GM18508 (cell line): Measurements from ENCODE around the gene GPRIN1.
"Not testable (repeated sequence)": the region's sequence is repeated elsewhere in the genome, so short reads cannot be mapped to it uniquely, and the experiment has no call there.

Source experiments
- ATAC-seq: cut with Tn5 transposase; IDR thresholded peaks from one replicate; pipeline ENCODE4 v1.9.1; 2021; ENCODE audit warnings: moderate number of reproducible peaks; ENCODE audit not compliant: insufficient read depth, unreplicated experiment

GPRIN1 gene

DNA sequence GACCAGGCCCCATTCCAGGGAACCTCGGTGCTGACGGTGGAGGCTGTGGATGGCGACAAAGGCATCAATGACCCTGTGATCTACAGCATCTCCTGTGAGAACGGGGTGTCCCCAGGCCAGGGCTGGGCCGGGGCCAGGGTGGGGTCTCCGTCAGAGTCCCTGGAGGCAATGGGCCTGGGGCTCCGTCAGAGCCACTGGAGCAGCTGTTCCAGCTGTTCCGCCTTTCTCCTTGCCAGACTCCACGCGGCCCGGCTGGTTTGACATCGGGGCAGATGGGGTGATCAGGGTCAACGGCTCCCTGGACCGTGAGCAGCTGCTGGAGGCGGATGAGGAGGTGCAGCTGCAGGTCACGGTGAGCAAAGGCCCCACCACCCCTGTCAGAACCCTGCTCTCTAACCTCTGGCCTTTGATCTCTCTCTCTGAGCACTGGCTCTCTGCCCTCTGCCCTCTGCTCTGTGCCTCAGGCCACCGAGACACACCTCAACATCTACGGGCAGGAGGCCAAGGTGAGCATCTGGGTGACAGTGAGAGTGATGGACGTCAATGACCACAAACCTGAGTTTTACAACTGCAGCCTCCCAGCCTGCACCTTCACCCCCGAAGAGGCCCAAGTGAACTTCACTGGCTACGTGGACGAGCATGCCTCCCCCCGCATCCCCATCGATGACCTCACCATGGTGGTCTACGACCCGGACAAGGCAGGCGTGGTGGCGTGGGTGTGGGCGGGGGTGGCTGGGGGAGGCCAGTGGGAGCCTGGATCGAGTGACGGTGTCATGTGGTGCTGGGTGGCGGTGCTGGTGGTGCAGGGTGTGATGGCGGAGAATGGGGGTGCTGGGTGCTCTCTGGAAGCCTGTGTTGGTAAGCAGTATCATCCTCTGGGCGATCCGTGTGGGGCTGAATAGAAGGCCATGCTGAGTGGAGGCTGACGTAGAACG lies 34.2 kb downstream of the GPRIN1 start:
- ATAC-seq: no peak

DNA sequence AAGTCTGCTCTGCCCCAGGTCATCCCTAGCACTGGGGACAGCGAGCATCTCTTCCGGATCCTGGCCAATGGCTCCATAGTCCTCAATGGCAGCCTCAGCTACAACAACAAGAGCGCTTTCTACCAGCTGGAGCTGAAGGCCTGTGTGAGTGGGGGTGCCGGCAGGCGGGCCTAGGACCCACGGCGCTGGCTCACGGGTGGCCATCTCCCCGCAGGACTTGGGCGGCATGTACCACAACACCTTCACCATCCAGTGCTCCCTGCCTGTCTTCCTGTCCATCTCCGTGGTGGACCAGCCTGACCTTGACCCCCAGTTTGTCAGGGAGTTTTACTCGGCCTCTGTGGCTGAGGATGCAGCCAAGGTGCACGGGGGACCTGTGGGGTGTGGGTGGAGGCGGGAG lies 34.9 kb downstream of the GPRIN1 start:
- ATAC-seq: no peak

DNA sequence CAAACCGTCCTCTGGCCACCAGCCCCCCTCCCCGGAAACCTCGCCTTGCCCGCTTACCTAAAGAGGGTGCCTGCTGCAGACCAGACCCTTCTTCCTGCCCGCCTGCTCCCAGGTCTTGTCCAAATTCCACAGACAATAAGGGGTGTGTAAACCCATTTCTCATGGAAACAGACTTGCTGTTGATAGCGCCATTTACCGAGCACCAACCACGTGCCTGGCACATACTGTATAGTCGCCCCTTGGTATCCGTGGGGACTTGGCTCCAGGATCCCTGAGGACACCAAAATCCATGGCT lies 35.7 kb downstream of the GPRIN1 start:
- ATAC-seq: no peak

DNA sequence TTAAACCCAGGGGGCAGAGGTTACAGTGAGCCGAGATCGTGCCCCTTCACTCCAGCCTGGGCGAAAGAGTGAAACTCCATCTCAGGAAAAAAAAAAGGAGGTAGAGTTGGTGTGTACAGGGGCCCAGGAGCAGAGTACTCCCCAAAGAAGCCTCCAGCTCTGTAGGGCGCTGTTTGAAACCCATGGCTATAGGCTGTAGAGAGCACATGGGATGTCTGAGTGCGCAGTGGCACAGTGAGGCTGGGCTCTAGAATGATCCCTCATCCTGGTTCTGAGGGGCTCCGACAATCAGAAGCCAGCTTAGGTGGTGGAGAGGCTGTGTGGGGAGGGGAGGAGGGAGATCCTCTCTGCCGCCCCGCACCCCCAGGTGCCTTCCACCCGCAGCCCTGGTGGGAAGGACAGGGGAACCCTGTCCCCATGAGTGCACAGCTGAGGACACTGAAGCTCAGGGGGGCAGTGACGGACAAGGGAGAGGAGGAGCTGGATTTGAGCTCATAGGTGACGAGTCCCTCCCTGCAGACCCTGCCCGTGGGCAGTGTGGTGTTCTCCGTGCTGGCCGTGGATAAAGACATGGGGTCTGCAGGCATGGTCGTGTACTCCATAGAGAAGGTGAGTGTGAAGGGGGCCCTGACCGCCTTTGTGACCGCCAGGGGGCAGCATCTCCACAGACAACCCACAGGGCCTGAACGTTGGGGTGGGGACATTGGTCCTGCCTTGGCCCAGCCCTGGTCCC lies 36.2 kb downstream of the GPRIN1 start:
- ATAC-seq: no peak

DNA sequence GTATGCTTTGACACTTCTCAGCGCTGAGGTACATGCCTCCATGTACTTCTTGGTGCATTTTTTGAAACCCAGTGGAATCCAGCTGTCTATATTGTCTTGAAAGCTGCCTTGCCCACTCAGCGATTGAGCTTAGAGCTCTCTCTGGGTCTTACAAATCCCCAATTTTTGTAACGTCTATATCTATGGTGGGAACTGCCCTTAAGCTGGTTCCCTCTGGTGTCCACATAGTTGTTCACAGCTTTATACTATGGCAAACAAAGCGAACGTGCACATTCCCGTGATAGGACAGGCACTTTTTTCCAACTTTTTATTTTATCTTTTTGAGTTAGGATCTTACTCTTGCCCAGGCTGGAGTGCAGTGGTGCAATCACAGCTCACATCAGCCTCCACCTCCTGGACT lies 39.9 kb downstream of the GPRIN1 start:
- ATAC-seq: no peak

DNA sequence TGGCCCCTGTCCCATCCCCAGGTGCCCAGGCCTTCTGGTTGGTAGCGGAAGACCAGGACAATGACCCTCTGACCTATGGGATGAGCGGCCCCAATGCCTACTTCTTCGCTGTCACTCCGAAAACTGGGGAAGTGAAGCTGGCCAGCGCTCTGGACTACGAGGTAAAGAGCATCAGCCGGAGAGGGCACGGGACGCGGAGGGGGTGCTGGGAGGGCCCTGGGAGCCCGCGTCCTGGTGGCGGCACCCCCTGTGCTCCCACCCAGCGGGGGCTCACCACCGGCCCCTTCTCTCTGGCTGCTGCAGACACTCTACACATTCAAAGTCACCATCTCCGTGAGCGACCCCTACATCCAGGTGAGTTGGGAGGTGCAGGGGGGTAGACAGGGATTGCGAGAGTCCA lies 41.3 kb downstream of the GPRIN1 start:
- no peak for ATAC-seq

DNA sequence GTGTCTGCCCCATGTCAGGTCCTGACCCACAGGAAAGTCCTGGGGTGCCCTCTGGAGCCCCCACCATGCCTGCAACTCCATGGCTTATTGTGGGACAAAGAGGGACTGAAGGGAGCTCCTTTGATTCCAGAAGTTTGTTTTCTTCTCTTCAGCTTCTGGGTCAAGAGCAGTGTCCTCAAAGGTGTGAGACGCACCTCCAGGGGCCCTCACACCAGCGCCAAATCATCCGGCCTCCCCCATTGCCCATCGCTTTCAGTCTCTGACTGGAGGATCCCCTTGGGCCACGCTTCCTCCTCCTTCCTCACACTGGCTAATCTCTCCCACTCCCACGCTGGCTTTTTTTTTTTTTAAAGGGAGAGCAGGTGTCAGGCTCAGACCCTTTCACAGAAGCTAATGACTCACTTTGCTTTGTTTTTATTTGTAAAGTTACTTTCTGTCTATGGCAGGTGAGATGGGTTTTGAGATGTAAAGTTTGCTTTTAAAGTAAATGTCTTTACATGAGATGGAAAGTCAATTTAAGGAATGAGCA lies 44.1 kb downstream of the GPRIN1 start:
- no peak for ATAC-seq

DNA sequence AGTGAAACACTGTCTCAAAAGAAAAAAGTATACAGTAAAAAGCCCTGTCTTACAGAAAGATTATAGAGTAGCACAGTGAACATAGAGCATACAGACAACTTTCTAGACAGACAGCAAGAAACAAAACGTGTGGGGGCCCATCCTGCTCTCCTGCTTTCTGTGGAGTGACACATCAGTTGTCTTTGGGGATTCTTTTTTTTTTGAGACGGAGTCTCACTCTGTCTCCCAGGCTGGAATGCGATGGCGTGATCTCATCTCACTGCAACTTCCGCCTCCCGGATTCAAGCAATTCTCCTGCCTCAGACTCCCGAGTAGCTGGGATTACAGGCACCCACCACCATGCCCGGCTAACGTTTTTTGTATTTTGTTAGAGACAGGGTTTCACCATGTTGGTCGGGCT lies 46.0 kb downstream of the GPRIN1 start:
- ATAC-seq: no peak

DNA sequence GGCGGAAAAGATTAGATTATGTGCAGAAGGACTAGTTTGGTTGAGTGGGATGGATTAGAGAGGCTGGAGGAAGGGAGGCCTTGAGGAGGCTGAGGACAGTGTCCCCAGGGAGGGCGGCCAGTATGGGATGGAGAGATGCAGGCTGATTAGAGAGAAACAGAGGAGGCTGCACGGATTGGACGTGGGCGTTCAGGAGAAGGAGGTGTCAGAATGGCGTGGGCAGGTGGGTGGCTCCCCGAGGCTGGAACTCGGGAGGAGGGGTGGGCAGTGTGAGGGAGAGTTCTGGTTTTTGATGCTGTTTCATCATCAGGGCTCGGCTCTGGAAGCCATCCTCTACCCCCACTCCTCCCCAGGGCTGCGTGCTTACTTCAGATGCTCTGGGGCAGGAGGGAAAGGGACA lies 47.8 kb downstream of the GPRIN1 start:
- ATAC-seq: no peak

DNA sequence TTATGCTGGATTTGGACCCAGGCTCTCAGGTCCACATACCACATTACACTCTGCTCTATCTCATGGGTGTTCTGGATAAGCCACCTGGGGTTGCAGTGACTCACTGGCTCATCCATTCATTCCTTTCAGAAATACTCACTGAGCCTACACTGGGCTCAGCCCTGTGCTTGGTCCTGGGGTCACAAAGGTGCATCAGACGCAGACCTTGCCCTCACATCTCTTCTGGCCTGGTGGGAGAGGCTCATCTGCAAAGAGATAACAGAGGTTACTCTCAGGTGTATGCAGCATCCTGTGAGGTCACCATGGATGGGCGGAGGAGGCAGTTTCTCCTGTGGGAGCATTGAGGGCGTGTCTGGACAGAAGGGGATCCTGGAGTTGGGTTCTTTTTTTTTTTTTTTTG lies 48.7 kb downstream of the GPRIN1 start:
- ATAC-seq: no peak

DNA sequence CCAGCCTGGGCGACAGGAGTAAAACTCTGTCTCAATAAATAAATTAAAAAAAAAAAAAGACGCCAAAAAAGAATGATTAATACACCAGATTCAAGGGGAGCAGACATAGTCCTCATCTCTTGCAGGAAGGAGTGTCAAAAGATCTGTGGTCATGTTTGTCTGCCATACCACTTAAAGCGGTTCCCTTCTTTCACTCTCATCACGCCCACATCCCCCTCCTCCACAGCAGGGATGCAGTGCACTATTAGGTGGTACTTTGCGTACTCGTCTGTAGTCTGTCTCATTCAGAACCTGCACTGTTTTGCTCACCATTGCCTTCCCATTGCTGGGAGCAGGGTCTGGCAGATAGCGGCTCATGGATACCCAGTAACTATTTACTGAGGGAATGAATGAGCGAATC lies 49.6 kb downstream of the GPRIN1 start:
- ATAC-seq: no peak

DNA sequence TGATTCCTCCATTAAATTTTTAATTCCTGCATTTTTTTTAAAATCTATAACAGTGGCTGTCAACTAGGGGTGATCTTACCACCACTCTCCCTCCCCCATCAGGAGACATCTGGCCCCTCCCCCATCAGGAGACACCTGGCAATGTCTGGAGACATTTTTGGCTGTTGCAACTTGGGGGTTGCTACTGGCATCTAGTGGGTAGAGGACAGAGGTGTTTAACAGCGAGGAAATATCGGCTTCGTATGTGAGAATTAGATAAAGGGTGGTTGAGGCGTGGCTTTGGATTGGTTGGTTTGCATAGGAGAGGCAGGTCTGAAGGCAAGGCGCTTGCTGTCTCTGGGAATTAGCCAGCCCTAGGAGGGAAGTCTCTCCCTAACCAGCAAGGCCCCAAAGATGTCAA lies 50.3 kb downstream of the GPRIN1 start:
- no peak for ATAC-seq

DNA sequence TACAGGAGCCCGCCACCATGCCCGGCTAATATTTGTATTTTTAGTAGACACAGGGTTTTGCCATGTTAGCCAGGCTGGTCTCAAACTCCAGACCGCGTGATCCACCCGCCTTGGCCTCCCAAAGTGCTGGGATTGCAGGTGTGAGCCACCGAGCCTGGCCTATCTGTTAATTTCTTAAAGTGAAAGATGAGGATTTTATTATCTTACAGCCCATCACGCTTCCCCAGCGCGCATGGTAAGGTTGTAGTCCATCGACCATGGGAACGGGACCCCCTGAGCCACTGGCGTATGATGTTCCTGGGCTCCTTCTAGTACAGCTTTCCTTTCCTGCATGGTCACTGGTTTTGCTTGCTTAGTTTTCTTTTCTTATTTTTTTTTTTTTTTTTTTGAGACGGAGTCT lies 52.1 kb downstream of the GPRIN1 start:
- no peak for ATAC-seq

DNA sequence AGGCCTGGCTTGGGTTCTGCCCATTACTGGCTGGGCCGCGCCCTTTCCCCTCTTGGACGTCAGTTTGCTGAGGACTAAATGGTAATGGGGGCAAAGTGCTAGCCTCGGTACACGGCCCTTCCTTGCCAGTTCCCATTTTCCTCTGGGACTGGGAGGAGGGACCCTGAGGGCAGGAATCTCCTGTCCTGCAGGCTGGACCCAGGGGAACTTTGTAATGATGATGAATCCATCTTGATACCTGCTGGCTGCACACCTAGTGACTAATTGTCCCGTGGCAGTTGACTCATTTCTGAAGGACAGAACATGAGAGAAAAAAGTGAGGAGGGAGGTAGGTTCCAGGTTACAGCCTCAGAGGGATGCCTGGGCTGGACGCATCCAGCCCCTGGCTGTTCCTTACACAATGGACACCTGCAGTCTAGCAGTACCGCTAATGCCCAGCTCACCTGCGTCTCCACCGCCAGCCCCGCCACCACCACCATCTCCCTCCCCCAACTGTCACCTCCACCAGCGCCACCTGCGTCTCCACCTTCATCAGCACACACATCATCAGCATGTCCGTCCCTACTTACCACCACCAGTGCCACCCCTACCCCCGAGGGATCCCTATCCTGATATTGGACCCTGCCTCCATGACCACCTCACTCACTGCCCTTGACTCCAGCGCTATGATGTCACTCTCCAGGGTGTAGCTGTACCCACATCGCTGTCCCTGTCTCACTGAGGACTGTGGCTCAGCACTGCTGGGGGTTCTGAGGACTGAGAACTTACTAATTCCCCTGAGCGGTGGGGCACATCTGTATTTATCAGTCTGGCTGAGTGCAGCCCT lies 56.5 kb downstream of the GPRIN1 start:
- ATAC-seq: no peak

DNA sequence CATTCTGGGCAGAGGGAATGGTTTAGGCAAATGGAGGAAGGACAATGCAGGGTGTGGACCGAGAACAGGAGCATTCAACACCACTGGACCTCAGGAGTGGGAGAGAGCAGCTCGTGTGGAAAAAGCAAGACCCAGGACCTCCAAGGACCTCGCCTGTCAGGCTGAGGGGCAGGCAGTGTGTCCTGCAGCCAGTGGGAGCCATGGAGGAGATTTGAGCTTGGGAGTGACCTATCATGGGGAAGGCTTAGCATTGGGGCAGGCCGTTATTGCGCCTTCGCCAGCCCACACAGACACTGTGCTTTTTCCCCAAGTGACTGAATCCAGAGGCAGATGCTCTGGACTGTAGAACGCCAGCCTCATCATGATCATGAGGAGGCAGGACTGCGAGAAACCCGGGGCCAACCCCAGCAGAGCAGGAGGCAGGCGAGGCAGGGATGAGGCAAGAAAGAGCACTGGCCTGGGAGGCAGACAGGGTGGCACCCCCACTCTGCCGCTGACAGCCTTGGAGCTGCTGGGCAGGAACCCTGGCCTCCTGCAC lies 57.6 kb downstream of the GPRIN1 start:
- ATAC-seq: no peak

DNA sequence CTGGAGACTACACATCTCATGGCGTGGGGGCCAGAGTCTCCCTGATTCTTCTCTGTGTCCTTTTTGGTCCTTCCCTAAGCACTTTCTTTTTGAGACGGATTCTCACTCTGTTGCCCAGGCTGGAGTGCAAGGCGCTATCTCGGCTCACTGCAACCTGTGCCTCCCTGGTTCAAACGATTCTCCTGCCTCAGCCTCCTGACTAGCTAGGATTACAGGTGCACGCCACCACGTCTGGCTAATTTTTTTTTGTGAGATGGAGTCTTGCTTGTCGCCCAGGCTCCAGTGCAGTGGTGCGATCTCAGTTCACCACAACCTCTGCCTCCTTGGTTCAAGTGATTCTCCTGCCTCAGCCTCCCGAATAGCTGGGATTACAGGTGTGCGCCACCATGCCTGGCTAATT lies 59.0 kb downstream of the GPRIN1 start:
- not testable (repeated sequence) for ATAC-seq

DNA sequence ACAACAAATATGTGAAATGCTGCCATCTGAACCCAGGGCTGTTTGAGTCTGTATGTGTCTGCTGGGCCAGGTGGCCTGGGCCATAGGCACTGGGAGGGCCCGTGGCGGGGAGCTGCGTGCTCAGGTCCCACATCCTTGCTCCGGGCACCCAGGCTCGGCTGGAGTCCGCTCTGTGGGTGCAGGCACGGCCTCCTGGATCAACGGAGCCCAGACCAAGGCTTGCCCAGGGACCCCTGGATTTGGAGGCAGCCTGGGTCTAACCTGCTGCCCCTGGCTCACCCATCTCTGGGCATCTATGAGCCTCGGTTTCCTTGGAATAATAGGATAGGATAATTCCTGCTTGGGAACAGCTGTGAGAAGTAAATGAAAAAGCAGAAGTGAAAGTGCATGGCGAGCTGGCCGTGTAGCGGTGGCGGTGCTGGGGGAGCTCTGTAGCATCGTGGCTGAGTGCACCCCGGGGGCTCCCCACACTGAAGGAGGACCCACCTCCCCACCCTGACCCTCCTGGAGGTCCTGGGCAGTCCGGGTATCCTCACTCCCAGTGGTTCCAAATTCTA lies 59.6 kb downstream of the GPRIN1 start:
- ATAC-seq: no peak

DNA sequence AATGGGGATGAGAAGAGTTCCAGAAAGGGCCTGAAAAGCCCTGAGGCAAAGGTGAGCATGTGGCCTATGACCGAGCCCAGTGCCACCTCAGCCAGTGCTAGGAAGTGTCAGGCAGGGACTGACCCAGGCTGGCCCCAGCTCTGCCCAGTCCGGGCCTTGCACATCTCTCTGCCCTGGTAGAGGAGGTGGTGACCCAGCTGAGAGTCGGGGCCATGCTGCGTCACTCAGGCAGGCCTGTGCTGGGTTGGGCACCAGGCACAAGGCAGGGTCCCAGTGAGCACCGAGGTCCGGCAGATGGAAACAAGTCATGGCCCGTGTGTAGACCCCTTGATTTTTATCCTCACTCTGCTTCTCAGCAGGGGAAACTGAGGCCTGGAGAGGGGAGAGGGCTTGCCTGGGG lies 60.1 kb downstream of the GPRIN1 start:
- ATAC-seq: no peak

DNA sequence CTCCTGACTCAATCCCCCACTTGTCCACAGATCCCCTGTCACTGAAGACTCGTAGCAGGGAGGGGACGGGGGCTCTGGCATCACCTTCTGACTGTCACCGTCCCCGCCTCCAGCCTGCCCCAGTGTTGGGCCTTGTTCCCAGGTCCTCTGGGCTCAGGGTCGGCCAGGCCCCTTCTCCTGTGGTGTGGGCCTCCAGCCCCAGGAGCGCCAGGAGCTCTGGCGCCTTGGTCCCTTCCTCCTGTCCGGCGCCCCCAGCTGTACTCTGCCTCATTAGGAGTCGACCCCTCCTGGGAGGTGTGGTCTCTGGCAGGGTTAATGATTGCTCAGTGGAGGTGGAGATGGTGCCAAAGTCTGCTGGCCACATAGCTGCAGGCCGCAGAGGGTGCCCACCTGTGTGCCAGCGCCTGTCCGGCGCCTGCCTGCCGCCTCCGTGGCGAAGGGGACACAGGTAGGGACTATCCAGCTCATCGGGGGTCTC lies 61.0 kb downstream of the GPRIN1 start, which contains the start of gene CDHR2:
Gene CDHR2, plus strand, starts transcription at position 376 of the 478 bp plus-strand sequence. CDS start 16,011 bp downstream, outside the sequence.
- no peak for ATAC-seq

DNA sequence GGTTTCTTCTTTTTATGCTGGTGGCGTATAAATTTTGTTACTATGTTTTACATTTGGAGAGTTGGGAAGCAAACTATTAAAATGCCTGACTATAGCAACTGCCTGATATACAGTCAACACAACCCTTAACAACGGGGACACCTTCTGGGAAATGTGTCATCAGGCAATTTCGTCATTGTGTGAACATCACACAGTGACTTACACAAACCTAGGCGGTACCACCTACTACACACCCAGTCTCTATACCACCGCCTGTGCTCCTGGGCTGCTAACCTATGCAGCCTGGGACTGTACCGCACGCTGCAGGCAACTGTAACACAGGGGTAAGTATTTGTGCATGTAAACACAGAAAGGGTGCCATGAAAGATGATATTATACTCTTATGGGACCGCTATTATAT lies 62.2 kb downstream of the GPRIN1 start:
- no peak for ATAC-seq
